Stimulated activated CD4-positive, alpha-beta T cell treated with anti-CD3 and anti-CD28 coated beads, Interleukin-1b, Interleukin-23, amount 100 ng/mL, for 24 hours (primary cell): ENCODE results near the gene COL12A1.

Experiments used
- DNase-seq, 4 experiments: peaks; one replicate each; pipeline ENCODE4 v3.0.0-alpha.2; 2020; ENCODE audit warnings: low read depth in 4 of 4, low spot score in 1 of 4

The COL12A1 gene

DNA sequence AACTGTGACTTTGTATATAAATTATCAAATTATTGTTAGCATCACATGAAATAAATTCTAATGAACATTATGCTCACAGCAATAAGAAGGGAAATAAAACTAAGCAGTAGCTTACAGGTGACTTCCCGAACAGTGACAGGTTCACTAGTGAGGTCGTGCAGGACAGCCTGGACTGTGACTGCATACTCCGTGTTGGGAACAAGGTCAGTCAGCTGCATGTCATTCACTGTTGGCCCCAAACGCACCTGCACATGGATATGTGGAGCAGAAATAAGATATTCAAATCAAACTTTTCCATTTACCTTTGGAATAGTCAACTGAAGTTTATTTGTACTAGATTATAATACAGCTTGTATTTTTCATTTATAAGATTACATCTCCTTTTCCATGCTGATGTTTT lies 60.6 kb downstream of the COL12A1 start:
- DNase-seq, result no peak

DNA sequence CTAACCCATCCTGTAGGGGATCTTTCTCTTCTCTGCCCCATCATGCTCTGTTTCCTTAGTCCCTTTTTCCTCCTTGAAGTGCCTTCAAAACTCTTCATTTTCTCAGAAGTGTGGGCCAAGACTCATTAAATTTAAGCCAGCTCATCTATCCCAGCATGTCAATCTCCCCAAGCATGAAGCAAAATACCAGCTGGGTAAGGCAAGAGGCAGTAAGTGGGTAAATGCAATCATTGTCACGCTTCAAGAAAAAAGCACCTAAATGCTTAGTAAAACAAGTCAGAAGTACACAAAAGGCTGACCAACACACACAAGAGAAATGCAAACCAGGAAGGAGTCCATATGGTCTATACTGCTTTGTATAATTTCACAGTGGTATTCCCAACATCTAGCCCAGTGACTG lies 61.5 kb downstream of the COL12A1 start:
- DNase-seq, result no peak

DNA sequence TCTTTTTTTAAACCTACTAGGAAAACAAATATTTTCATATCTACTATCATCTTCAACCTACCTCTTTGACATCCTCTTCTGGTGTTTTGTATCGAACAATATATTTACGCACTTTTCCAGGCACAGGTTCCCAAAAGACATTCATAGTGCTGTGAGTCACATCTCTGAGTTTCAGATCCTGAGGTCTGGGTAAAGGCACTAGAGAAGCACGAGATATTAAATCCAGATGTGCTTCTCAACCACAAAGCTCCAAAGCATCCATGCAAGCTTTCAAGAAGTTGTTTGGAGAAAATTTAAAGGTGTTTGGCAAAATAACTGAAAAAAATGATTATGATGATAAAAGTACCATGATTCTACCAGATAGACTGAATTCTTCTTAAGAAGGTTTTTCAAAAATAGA lies 62.7 kb downstream of the COL12A1 start:
- DNase-seq, result no peak

DNA sequence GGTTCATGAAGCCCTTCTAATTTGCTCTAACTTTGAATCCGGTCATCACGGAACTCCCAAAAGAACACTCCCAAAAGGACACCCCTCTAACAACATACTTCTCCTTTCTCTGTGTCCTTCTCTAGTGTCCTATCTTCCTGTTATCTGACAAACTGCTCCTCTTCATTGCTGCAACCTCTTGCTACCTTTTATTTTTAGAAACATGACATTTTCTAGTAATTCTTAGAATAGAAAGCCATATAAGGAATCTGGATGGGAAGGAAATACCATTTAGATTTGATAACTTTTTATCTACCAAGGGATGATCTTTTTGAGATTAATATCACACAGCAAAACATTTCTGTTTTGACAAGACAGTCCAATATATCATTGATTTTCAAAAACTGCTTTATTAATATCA lies 63.1 kb downstream of the COL12A1 start:
- no peak for DNase-seq

DNA sequence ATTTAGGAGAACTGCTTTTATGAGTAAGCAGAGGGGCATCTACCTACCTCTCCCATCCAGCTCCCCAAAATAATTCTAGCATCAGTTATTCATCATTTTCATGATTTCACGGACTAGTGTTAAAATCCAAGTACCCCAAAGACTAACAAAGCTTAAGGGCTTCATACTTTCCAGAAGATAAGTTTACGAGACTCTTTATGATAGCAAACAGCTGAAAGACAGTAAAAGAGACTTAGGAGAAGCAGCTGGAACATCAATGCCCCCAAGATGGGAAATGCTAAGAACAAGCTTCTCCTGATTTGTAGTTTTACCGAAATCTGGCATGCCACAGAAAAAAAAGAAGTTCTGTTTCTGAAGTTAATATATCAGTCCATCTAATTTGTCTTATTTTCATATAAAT lies 70.0 kb downstream of the COL12A1 start:
- no peak for DNase-seq

DNA sequence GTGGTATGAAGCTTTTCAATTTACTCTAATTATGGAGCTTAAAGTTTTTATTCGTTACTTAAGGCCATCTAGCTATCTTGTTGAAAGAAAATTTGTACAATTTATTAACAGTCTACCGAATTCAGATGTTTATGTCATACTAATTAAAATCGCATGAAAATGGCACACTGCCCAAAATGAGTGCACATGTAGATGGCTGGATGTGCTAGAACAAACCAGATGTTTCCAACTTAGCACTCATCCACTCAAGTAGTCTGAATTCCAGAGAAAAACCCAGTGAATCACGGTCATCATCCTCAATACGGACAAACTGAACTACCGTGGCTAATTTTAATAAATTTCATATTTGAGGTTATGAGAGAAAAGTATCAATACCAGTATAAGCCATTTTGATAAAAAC lies 70.4 kb downstream of the COL12A1 start:
- no peak for DNase-seq

DNA sequence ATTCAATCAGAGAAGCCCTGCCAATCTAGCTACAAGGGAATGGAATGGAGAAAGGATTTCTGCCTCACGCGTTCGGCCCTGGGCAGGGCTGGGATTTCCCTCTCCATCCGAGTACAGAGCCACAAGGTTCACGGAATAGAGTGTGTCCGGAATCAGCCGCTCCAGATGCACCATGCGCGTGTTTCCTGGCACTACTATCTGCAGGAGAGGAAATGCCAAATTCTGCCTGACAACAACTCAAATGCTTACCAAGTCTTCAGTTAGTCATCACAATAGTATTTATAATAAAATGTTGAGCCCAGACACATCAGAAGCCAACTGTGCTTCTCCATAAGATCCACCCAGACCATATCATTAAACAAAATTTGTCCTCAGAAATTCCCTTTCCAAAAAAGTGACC lies 75.1 kb downstream of the COL12A1 start:
- DNase-seq, result no peak

DNA sequence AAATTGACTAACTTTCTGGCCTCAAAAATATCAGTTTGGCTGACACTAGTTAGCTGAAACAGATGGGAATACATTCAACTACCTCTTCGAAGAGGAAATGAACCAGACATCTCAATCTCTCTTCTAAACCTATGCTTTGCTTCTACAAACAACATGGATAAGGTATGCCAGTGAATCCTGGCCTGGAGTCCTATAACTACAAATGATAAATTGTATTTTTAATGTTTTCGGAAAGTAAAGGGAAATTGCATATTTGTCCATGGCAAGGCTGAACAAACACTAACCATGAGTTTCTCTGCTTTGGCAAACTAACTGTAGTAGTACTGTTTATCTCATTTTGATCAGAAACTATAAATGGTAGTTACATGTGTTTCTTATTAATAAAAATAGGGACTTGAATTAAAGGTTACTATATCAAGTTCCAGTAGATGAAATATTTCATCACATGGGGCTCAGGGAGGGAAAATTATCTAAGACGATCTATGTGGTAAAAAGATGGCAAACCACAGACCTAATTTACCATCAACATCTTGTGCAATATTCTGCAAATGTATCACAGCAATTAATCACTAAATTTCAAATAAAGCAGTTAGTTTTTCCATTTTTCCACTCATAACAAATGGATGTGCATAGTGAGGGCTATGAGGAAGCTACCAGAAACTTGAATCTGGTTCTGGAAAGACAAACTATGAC lies 76.8 kb downstream of the COL12A1 start:
- no peak for DNase-seq

DNA sequence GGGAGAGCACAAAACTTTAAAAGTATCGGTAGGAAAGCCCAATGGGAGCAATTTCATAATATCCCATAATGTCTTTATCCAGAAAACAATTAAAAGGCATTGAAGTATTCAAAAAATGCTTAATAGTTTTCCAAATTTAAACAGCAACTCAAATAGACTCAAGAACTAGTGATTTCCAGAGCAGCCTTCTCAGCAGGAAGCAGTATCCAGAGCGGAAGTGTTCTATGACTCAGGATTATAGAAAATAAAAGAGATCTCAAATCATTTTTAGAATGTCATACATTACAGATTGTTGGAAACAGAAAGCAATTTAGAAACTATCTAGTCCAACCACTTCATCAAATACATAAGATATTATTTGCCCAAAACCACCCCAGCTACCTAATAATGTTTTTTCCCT lies 79.3 kb downstream of the COL12A1 start:
- no peak for DNase-seq

DNA sequence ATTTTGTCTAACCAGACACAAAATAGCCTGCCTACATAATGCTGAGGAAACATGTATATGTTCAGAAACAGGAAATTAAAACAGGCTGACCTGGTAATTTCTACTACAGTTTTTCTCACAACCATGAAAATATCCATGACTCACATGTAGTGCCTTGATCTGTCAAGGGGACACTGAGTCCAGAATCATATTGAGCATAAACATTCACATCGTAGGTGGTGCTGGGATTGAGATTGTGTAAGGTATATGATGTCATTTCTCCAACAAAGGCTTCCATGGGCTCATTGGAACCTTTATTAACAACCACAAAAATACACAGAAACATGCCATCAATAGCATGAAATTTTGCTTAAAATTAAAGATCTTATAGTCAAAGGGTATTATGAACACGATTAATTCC lies 80.9 kb downstream of the COL12A1 start:
- DNase-seq, result no peak

DNA sequence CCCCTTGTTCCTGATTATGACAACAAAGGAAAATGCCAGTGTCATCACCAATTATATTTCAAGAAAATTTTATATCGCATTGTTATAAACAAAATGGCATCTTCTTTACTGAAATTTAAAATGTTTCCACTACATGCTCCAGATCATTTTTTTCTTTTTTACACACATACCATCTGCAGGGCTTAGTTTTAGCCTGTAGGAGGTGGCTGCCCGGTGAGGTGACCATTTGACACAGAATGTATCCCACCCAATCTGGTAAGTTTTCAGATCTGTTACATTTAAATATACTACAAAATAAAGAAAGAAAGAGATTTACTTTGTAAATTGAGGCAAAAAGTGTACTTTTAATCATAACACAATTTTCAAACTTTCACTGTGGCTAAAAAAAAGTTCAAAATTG lies 81.8 kb downstream of the COL12A1 start:
- no peak for DNase-seq

DNA sequence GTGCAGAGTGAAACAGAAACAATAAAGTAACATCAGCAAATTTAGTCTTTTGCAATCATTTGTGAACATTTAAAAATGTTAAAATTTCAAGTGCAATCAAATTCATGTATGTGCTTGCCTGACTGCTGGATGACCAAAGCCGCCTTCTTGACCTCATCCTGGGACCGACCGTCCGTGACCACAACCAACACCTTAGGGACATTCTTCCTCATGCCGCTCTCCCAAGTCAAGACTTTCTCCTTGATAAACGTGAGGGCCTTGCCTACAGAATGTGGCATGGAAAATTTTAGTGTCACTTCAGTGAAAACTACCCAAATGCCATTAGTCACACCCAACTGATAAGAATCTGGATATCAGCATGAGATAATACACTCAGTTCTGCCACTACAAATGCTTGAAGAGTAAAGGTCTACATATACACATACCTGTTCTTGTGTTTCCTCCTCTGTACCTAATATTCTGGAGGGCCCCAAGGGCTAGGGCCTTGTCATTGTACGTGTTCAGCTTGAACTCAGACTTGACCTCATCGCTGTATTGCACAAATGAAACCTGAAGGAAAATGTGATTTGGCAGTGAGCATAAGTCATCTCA lies 86.8 kb downstream of the COL12A1 start:
- DNase-seq, result no peak

DNA sequence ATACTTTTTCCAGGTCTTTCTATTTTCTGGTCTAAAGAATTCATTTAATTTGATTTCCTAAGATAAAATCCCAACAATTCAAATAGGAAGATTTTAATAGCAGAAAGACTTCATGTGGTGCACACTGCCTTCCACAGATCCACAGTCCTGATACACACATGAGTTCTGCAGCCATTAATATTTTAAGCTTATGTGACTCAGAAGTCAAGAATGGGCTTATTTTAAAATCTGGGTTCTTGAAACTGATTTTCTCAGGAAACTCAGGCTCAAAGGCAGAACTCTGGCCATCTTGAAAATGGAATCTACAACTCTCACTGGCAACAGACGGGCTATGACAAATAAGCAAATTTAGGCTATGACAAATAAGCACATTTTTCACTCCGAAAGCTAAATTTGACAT lies 88.2 kb downstream of the COL12A1 start:
- DNase-seq, result no peak

DNA sequence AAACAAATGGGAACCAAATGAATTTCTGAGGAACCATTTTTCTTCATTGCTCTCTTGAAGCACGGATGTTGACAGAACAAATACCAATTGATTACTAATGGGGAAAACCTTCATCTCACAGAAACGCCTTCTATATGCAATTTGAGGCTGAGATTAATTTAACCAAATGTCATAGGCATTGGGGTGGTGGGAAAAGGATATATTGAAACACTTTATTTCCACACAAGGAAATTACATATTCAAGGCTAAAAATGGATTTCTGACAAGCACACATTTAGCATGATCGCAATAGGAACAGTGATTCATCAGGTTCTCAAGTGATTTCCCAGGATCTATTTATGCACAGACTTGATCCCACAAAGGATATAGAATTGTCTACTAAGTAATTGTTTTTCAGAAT lies 88.9 kb downstream of the COL12A1 start:
- no peak for DNase-seq

DNA sequence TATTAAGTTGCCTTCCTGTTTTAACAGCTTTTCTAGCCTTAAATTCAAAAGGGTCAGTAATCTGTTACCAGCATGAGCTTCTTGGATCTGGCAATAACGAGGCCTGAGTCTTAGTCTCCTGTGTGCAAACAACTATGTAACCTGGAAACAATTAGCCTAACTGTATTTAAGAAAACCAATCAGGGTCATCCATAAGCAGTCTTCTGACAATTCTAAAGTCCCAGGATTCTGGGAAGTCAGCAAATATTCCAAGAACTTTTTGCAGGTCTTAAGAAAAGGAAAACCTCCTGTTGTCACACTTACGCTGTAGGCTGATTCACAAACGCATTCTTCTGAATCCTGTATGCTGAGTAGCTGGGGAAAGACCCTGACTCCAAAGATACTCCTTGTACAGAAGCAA lies 90.4 kb downstream of the COL12A1 start:
- no peak for DNase-seq

DNA sequence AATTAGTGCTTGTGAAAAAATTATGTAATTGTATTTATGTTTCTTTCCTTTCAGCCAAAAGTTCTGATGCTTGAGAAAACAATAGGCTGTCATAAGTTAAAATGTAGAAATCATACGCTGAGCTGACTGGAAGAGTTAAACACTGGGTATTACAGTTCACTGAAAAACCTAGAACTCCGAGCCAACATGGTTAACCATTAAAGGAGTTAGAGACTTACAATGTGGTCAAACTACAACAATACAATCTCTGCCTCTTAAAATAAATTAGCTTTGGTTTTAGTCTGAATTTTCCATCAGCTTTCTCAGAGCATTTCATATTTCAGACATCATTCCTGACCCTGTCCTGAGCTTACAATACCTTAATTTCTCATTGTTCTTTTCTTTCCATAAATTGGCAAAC lies 91.0 kb downstream of the COL12A1 start:
- no peak for DNase-seq

DNA sequence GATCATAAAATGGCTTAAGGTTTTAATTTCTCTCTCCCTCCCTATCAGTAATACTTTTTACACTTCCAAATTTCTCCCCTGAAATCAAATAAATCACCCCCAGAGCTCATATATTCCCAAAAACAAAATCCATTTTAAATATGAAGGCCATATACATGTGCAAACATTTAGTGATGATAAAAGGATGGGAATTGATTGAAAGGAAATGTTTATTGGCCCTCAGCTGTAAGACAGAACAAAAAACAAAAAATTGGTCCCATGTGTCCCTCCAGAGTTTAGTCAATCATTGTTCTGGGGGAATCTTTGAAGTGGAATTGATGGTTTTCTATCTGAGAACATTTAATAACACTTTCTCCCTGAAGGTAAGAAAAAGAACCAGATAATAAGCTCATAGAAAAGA lies 91.7 kb downstream of the COL12A1 start:
- no peak for DNase-seq

DNA sequence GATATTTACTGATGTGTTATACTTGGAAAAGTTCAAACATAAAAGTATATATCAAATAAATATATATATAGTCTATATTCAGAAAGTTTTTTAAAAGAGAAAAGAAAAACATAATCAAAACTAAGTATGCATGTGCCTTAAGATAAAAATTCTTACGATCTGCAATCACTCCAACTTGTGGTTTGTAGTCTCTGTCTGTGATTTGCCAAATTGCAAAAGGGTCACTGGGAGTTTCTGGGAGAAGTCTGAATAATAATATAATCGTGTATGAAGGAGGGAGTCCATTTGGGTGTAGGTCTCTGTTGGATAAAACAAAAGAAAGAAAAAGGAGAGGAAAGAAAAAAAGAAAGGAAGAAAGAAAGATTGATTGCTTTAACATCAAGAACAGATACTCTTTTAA lies 92.4 kb downstream of the COL12A1 start:
- no peak for DNase-seq

DNA sequence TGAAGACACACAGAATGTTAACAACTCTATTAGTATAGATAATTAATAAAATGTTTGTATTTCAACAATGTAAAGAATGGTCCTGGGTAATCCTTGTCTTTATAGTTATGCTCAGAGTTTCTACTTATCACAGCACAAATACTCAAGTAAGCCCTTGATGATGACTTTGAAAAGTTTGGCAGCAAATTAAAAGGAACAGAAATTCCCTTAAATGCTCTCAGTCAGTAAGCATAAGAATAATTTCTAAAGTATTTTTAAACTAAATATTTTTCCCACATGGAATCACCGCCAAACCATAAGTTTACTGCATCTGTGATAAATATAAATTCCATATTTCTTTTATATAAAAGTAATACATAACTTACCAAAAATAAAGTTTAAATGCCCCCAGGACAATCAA lies 96.1 kb downstream of the COL12A1 start:
- no peak for DNase-seq

DNA sequence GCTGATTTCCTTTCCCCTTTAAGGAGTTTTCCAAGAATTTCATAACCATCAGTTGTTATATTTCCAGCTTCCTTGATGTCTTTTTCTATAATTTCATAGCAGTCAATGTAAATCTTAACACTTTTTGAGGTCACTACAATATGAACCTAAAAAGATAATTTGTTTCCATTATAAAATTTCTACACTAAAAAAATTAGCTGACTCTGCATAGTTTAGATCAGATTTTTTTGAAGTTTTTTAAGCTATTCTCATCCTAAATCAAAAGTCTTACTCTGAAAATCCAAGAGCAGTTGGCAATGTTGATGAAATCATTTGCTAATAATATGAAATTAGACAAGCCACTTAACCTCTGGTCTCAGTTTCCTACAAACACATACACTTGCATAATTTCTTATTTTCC lies 96.8 kb downstream of the COL12A1 start:
- no peak for DNase-seq

DNA sequence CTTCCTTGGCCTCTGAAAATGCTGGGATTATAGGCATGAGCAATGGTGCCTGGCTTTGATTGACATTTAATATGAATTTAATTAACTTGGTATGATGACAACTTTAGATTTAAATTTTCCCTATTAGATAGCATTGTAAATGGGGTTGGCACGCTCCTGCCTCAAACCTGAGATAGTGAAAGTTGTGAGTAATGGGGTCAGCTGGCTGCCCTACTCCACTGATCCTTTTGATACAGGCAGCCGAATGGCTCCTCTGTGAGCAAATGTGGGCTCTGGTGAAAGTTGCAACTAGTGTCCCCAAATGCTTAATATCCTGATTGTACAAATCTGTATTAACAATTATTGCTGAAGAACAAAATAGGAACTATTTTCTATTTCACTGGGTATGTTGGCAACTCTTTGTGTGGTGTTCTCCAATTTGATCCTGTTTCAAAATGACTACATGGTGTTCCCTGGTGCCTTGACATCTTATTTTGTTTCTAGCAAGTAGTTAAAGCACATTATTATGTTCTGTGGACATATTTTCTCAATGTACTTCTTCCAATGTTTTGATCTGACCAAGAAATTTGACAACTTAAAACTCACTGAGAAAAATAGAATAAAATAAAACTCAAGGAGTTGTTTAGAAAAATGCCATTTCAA lies 97.4 kb downstream of the COL12A1 start:
- no peak for DNase-seq

DNA sequence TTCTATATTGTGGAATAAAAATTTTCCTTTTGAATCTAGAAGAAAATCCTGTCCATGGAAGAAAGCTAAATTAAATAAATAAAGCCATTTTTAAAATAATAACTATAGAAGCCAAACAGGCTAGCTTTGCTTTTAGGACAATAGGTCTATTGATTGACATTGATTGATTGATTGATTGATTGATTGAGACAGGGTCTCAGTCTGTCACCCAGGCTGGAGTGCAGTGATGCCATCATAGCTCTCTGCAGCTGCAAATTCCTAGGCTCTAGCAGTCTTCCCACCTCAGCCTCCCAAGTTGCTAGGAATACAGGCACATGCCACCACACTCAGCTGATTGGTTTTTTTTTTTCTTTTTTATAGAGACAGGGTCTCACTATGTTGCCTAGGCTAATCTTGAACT lies 97.9 kb downstream of the COL12A1 start:
- no peak for DNase-seq

DNA sequence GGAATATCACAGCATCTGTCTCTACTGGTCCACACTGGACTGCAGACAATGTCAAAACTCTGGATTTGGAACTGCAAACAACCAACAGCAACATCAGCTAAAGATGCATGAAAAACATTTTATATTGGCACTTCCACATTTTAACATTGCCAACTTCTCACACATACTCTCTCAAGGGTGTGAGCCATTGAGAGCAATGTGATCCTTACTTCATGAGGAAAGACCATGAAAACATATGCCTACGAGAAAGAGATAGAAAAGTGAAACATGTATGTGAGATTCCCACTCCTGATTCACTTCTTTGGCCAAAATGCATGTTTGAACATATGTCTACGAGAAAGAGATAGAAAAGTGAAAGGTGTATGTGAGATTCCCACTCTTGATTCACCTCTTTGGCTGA lies 99.4 kb downstream of the COL12A1 start:
- no peak for DNase-seq
